B cell (primary cell): ENCODE data around the gene HNRNPF.

ENCODE experiments used
- EZH2 ChIP-seq: IDR thresholded peaks from 2 replicates; pipeline ENCODE4 v1.6.1; 2012; ENCODE audit warnings: borderline replicate concordance, low read depth, mild to moderate bottlenecking, moderate library complexity, low read length; ENCODE audit not compliant: insufficient read depth, poor library complexity, severe bottlenecking
- TF ChIP-seq, protein P1 (sequence below): fragments of 200-600 bp; IDR thresholded peaks from one replicate; pipeline ENCODE4 v1.8.0; 2022; ENCODE audit warnings: antibody characterized with exemption, mild to moderate bottlenecking

DNA sequence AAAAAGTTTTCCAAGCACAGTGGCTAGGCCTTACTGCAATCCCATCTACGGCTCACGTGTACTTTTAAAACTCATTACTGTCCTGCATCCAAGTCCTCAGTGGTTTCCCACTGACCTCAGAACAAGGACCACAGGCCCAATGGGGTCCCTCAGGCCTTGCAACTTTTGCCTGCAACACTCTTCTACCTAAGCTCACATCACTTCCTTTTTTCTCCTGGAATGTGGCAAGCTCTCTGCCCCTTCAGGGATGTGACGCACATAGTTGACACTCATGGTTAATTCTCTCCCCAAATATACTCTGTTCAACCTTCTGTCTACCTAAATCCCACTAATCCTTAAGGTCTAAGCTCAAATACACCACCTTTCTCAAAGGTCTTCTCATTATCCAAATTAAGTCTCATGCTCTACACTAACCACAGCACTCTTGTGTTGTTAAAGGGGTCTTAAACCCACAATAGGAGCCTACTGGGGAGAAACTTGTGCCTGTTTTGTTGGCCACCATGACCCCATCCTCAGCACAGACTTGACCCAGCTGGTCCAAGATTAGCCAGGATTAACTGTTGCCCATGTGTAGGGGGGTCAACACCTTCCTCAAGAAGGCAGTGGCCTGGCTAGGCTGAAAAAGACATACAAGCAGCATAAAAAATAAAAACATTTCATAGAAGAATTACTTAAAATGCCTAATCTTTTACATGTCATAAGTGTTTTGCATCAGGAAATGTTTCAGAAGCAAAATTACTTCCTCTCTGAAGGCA, 15.2 kb downstream of the HNRNPF start:
- TF ChIP-seq, protein P1, sequence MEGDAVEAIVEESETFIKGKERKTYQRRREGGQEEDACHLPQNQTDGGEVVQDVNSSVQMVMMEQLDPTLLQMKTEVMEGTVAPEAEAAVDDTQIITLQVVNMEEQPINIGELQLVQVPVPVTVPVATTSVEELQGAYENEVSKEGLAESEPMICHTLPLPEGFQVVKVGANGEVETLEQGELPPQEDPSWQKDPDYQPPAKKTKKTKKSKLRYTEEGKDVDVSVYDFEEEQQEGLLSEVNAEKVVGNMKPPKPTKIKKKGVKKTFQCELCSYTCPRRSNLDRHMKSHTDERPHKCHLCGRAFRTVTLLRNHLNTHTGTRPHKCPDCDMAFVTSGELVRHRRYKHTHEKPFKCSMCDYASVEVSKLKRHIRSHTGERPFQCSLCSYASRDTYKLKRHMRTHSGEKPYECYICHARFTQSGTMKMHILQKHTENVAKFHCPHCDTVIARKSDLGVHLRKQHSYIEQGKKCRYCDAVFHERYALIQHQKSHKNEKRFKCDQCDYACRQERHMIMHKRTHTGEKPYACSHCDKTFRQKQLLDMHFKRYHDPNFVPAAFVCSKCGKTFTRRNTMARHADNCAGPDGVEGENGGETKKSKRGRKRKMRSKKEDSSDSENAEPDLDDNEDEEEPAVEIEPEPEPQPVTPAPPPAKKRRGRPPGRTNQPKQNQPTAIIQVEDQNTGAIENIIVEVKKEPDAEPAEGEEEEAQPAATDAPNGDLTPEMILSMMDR: no peak
- TF ChIP-seq EZH2: no peak
